ENCODE results near the gene INTS7.

DNA sequence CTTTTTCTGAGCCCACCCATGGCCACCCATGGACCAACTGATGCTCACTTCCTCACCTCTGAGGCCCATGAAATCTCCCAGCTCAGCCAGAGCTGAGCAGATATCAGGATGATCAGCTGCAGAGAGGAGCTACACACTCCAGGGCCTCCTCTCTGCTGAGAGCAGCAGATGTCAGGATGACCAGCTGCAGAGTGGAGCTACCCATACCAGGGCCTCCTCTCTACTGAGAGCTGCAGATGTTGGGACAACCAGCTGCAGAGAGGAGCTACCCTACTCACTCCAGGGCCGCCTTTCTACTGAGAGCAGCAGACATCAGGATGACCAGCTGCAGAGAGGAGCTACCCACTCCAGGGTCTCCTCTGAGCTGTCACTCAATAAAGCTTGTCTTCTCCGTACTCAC lies 133.4 kb downstream of the INTS7 start:
- TF ChIP-seq, protein P1, sequence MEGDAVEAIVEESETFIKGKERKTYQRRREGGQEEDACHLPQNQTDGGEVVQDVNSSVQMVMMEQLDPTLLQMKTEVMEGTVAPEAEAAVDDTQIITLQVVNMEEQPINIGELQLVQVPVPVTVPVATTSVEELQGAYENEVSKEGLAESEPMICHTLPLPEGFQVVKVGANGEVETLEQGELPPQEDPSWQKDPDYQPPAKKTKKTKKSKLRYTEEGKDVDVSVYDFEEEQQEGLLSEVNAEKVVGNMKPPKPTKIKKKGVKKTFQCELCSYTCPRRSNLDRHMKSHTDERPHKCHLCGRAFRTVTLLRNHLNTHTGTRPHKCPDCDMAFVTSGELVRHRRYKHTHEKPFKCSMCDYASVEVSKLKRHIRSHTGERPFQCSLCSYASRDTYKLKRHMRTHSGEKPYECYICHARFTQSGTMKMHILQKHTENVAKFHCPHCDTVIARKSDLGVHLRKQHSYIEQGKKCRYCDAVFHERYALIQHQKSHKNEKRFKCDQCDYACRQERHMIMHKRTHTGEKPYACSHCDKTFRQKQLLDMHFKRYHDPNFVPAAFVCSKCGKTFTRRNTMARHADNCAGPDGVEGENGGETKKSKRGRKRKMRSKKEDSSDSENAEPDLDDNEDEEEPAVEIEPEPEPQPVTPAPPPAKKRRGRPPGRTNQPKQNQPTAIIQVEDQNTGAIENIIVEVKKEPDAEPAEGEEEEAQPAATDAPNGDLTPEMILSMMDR (IDR thresholded peaks at IDR 0.05 in 8 of 11, conservative IDR thresholded peaks at IDR 0.05 in 3 of 11) = no peak
- no peak for TF ChIP-seq POLR2A (IDR thresholded peaks at IDR 0.05)
